Tibial nerve (tissue), 4 donors: ENCODE results near the gene TK2. TPM values are rescaled to one million over a fixed set of nuclear protein-coding genes. Genes with fewer than 3 reads are reported as not detected.
A peak's percentile ranks its signal among the peaks of the same experiment; 100 is the strongest.

ENCODE experiments used
- DNase-seq, 2 donors: peaks; one replicate each; pipeline ENCODE4 v3.0.0-alpha.2; 2019; ENCODE audit warnings: low spot score in 2 of 2
- H3K27ac ChIP-seq, 4 donors: fragments of 200-600 bp; sonication (generic) in 3 of 4; one replicate each; pipeline ENCODE4 v1.5.1; 2017 to 2019; ENCODE audit warnings: mild to moderate bottlenecking in 1 of 4
- H3K27me3 ChIP-seq, 2 donors: fragments of 200-600 bp; sonication (generic) in 1 of 2; one replicate each; pipeline versions ENCODE4 v1.5.1 to v1.6.0; 2017 to 2019
- H3K36me3 ChIP-seq, 3 donors: fragments of 200-600 bp; sonication (generic); one replicate each; pipeline ENCODE4 v1.5.1; 2018 to 2019
- H3K4me1 ChIP-seq, 4 donors: fragments of 200-600 bp; sonication (generic) in 3 of 4; one replicate each; pipeline ENCODE4 v1.5.1; 2017 to 2019
- H3K4me3 ChIP-seq, 4 donors: fragments of 200-600 bp; sonication (generic) in 3 of 4; one replicate each; pipeline ENCODE4 v1.5.1; 2017 to 2019; ENCODE audit warnings: mild to moderate bottlenecking in 1 of 4, moderate library complexity in 1 of 4
- H3K9me3 ChIP-seq, 4 donors: fragments of 200-600 bp; sonication (generic) in 3 of 4; one replicate each; pipeline ENCODE4 v1.5.1; 2017 to 2019
- CTCF ChIP-seq, 5 experiments: fragments of 200-600 bp in 3 of 5; fragments of 450-650 bp in 2 of 5; sonication (generic) in 3 of 5; IDR thresholded peaks; one replicate each; pipeline ENCODE4 v1.5.1; 2016 to 2019; ENCODE audit warnings: antibody characterized with exemption in 5 of 5, mild to moderate bottlenecking in 3 of 5, moderate library complexity in 2 of 5
- EP300 ChIP-seq, 2 donors: sonication (generic); formaldehyde crosslinking; IDR thresholded peaks; one replicate each; pipeline ENCODE4 v1.6.1; 2017; ENCODE audit warnings: antibody characterized with exemption in 2 of 2, mild to moderate bottlenecking in 1 of 2
- POLR2A ChIP-seq, 2 donors: fragments of 450-650 bp; IDR thresholded peaks; one replicate each; pipeline ENCODE4 v1.6.1; 2017; ENCODE audit warnings: antibody characterized with exemption in 2 of 2, mild to moderate bottlenecking in 2 of 2, moderate library complexity in 2 of 2
- WGBS, 2 donors: methylation state at CpG; one replicate each; pipeline ENCODE4 v1.1.5; 2018; 5-methylcytosine and 5-hydroxymethylcytosine counted together
- total RNA-seq, 4 donors: library from RNA; depleted of rRNA; stranded (reverse); fragments of >200 nt; gene quantifications; one replicate each; pipeline ENCODE4 v1.1.0, GENCODE V29; 2016

TK2 gene
- total RNA-seq, 4 donors from 2014 or later, result 42.3 to 81.8 (median 64.7) TPM

GRCh38 chr16:66592814-66593213 is 42.9 kb upstream of the TK2 start:
- TF ChIP-seq POLR2A (IDR thresholded peaks at IDR 0.05), result no peak
- TF ChIP-seq CTCF (IDR thresholded peaks at IDR 0.05), result no peak
- no peak for TF ChIP-seq EP300 (IDR thresholded peaks at IDR 0.05)
- peaks cover 0 to 20% (median 3%) of the 10 kb centered on the region in 4 donors for H3K4me1 ChIP-seq
- 96% methylated on average over 3 of the region's 3 CpGs for whole genome bisulfite sequencing, 2 donors

GRCh38 chr16:66592241-66592640 is 42.3 kb upstream of the TK2 start:
- H3K4me1 ChIP-seq, result peaks cover 0 to 21% (median 4%) of the 10 kb centered on the region in 4 donors
- 81 to 85% methylated on average over 3 of the region's 3 CpGs for WGBS, 2 donors
- H3K36me3 ChIP-seq, result no peaks in the 10 kb centered on the region
- no peak for DNase-seq
- H3K27me3 ChIP-seq, result no peaks in the 10 kb centered on the region
- TF ChIP-seq EP300 (IDR thresholded peaks at IDR 0.05) (no peak), CTCF (IDR thresholded peaks at IDR 0.05) (no peak), POLR2A (IDR thresholded peaks at IDR 0.05) (no peak)
- peaks cover 0 to 8% (median 0%) of the 10 kb centered on the region in 4 donors for H3K9me3 ChIP-seq
- no peak overlapping the region for H3K4me3 ChIP-seq
- H3K27ac ChIP-seq, result no peak overlapping the region

More at GRCh38 chr16:66592814-66593213, 42.9 kb upstream of the TK2 start:
- Histone ChIP-seq H3K27ac (no peak overlapping the region), H3K27me3 (no peaks in the 10 kb centered on the region), H3K9me3 (peaks cover 0 to 8% (median 0%) of the 10 kb centered on the region in 4 donors), H3K4me3 (no peak overlapping the region), H3K36me3 (no peaks in the 10 kb centered on the region)
- no peak for DNase-seq

GRCh38 chr16:66591018-66591417 is 41.1 kb upstream of the TK2 start:
- Histone ChIP-seq H3K27me3 (no peaks in the 10 kb centered on the region), H3K36me3 (no peaks in the 10 kb centered on the region), H3K4me1 (peaks cover 0 to 21% (median 5%) of the 10 kb centered on the region in 4 donors), H3K27ac (no peak overlapping the region), H3K4me3 (no peak overlapping the region), H3K9me3 (peaks cover 0 to 8% (median 0%) of the 10 kb centered on the region in 4 donors)
- TF ChIP-seq EP300 (IDR thresholded peaks at IDR 0.05), result no peak
- TF ChIP-seq CTCF (IDR thresholded peaks at IDR 0.05), result no peak
- TF ChIP-seq POLR2A (IDR thresholded peaks at IDR 0.05), result no peak
- 87 to 90% methylated on average over 4 of the region's 4 CpGs for WGBS, 2 donors
- DNase-seq, result no peak

GRCh38 chr16:66590322-66590721 is 40.4 kb upstream of the TK2 start:
- no peak for DNase-seq
- H3K4me3 ChIP-seq, result peak overlapping the region in 1 of 4 donors; percentile 1
- H3K9me3 ChIP-seq, result peaks cover 0 to 8% (median 0%) of the 10 kb centered on the region in 4 donors
- no peak overlapping the region for H3K27ac ChIP-seq
- TF ChIP-seq CTCF (IDR thresholded peaks at IDR 0.05) (no peak), POLR2A (IDR thresholded peaks at IDR 0.05) (no peak), EP300 (IDR thresholded peaks at IDR 0.05) (no peak)
- H3K4me1 ChIP-seq, result peaks cover 0 to 21% (median 5%) of the 10 kb centered on the region in 4 donors
- WGBS, 2 donors, result 70 to 78% methylated on average over 8 of the region's 8 CpGs
- no peaks in the 10 kb centered on the region for H3K27me3 ChIP-seq
- H3K36me3 ChIP-seq, result no peaks in the 10 kb centered on the region

GRCh38 chr16:66588981-66589713 is 39.2 kb upstream of the TK2 start:
- DNase-seq, result peak in 1 of 2 donors; percentile 36
- 90% methylated on average over 7 to 8 of the region's 8 CpGs for WGBS, 2 donors
- TF ChIP-seq POLR2A (IDR thresholded peaks at IDR 0.05) (no peak), EP300 (IDR thresholded peaks at IDR 0.05) (no peak), CTCF (IDR thresholded peaks at IDR 0.05) (peak; percentile 45 to 72 (median 62))
- H3K4me3 ChIP-seq, result no peak overlapping the region
- H3K4me1 ChIP-seq, result peaks cover 0 to 21% (median 5%) of the 10 kb centered on the region in 4 donors
- no peaks in the 10 kb centered on the region for H3K36me3 ChIP-seq
- peaks cover 0 to 6% (median 0%) of the 10 kb centered on the region in 4 donors for H3K9me3 ChIP-seq
- H3K27me3 ChIP-seq, result no peaks in the 10 kb centered on the region
- no peak overlapping the region for H3K27ac ChIP-seq
